Psoas muscle (tissue), 8 donors: ENCODE data around the gene APOB. TPM values are rescaled to one million over a fixed set of nuclear protein-coding genes. Genes with fewer than 3 reads are reported as not detected.

Experiments used
- ATAC-seq, 4 donors: fragments of 200-7000 bp; cut with Tn5 transposase; one replicate each; pipeline ENCODE4 v1.9.1; 2020; ENCODE audit warnings: moderate library complexity in 3 of 4, mild to moderate bottlenecking in 2 of 4
- DNase-seq, 2 donors: peaks; one replicate each; pipeline ENCODE4 v3.0.0-alpha.2; 2020
- H3K27ac ChIP-seq: fragments of 200-600 bp; one replicate; pipeline ENCODE4 v1.8.0; 2022
- H3K27me3 ChIP-seq, 3 donors: fragments of 200-600 bp in 1 of 3; one replicate each; pipeline versions ENCODE4 v1.6.1 to v1.8.0; 2013 to 2022; ENCODE audit warnings: low read length in 2 of 3, mild to moderate bottlenecking in 2 of 3, moderate library complexity in 1 of 3; ENCODE audit not compliant: insufficient read depth in 3 of 3
- H3K36me3 ChIP-seq, 2 donors: fragments of 200-600 bp in 1 of 2; one replicate each; pipeline versions ENCODE4 v1.6.1 to v1.8.0; 2013 to 2022; ENCODE audit warnings: low read depth in 1 of 2, mild to moderate bottlenecking in 1 of 2, moderate library complexity in 1 of 2; ENCODE audit not compliant: insufficient read depth in 1 of 2
- H3K4me1 ChIP-seq: fragments of 200-600 bp; one replicate; pipeline ENCODE4 v1.8.0; 2022
- H3K4me3 ChIP-seq: fragments of 200-600 bp; one replicate; pipeline ENCODE4 v1.8.0; 2022; ENCODE audit warnings: mild to moderate bottlenecking
- H3K9me3 ChIP-seq: fragments of 200-600 bp; one replicate; pipeline ENCODE4 v1.8.0; 2022
- WGBS, 3 donors: extraction: QIAGEN DNeasy Blood & Tissue Kit; methylation state at CpG; one replicate each; pipeline versions ENCODE4 v1.1.6 to v1.1.7; 2013; 5-methylcytosine and 5-hydroxymethylcytosine counted together
- intact Hi-C, 2 donors: fragments of 100-400 bp; cut with DNase I; formaldehyde crosslinking; loops; one replicate each; pipeline versions ENCODE4 v1.11.0 to v1.14.2; 2022
- polyA plus RNA-seq, 3 donors: library from polyadenylated mRNA; stranded (reverse); fragments of 200-250 nt; gene quantifications; one replicate each; pipeline ENCODE4 v1.2.3, GENCODE V29; 2013
- total RNA-seq, 4 donors: library from RNA; stranded (reverse); fragmentation: NEBNext Ultra II Directional in 2 of 4; extraction: Animal tissue kit (Norgen Biotek cat#: 25700) in 2 of 4; gene quantifications; one replicate each; pipeline versions ENCODE4 v1.2.1 to v1.2.4, GENCODE V29; 2021 to 2023
- TF ChIP-seq, protein P1 (sequence below): fragments of 200-600 bp; IDR thresholded peaks from one replicate; pipeline ENCODE4 v1.8.0; 2022; ENCODE audit warnings: antibody characterized with exemption
- donor health status: healthy with polysubstance abuse.
- donor health status: DM: no; HTN: no; CAD: no; lungs with moderate emphysema.
- donor health status: Bipolar disorder and iron deficiency.
- donor health status: healthy.
- donor health status: DM: yes; HTN: yes; CAD: no.
- donor health status: DM: no; HTN: no; CAD: no.
- donor health status: DM: no; HTN: no; CAD: no.
- donor health status: DM: yes; HTN: yes; CAD: no.

APOB gene
- total and polyA plus RNA-seq, 7 donors, result 0.03 to 0.64 (median 0.34) TPM

DNA sequence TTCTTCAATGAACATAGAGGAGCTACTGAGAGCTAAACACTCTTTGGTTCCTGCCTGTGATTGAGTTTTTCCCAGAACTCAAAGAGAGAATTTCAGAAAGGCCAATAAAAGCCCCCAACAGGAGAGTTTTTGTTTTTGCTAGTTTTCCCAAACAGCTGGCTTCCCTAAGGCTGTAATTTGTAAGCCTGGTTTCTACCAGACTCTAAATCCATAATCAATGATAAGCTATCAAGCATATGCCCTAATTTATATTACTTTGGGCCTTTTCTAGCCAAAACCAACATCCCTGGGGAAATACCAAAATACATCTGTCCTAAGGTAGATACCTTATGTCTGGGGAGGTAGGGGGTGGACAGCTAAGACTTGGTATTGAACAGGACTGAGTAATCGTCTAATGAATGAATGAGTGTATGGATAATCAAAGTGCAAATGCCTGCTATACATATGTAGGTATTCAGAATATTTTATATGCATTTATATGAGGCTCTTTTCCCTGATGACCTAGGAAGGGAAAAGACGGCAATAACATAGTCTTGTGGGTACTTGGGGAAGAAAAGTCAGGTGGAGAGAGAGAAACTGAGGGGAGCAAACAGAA lies 26.0 kb upstream of the APOB start:
- H3K4me3 ChIP-seq, result no peak overlapping the region
- no peaks in the 10 kb centered on the region for H3K36me3 ChIP-seq
- TF ChIP-seq, protein P1, sequence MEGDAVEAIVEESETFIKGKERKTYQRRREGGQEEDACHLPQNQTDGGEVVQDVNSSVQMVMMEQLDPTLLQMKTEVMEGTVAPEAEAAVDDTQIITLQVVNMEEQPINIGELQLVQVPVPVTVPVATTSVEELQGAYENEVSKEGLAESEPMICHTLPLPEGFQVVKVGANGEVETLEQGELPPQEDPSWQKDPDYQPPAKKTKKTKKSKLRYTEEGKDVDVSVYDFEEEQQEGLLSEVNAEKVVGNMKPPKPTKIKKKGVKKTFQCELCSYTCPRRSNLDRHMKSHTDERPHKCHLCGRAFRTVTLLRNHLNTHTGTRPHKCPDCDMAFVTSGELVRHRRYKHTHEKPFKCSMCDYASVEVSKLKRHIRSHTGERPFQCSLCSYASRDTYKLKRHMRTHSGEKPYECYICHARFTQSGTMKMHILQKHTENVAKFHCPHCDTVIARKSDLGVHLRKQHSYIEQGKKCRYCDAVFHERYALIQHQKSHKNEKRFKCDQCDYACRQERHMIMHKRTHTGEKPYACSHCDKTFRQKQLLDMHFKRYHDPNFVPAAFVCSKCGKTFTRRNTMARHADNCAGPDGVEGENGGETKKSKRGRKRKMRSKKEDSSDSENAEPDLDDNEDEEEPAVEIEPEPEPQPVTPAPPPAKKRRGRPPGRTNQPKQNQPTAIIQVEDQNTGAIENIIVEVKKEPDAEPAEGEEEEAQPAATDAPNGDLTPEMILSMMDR, result no peak
- H3K27me3 ChIP-seq, result no peaks in the 10 kb centered on the region
- no peaks in the 10 kb centered on the region for H3K4me1 ChIP-seq
- DNase-seq (no peak), ATAC-seq (no peak)
- 50 to 59% (median 53%) methylated on average over 2 of the region's 2 CpGs for WGBS, 3 donors
- intact Hi-C loops, result no loop called here
- no peak overlapping the region for H3K27ac ChIP-seq
- no peaks in the 10 kb centered on the region for H3K9me3 ChIP-seq

DNA sequence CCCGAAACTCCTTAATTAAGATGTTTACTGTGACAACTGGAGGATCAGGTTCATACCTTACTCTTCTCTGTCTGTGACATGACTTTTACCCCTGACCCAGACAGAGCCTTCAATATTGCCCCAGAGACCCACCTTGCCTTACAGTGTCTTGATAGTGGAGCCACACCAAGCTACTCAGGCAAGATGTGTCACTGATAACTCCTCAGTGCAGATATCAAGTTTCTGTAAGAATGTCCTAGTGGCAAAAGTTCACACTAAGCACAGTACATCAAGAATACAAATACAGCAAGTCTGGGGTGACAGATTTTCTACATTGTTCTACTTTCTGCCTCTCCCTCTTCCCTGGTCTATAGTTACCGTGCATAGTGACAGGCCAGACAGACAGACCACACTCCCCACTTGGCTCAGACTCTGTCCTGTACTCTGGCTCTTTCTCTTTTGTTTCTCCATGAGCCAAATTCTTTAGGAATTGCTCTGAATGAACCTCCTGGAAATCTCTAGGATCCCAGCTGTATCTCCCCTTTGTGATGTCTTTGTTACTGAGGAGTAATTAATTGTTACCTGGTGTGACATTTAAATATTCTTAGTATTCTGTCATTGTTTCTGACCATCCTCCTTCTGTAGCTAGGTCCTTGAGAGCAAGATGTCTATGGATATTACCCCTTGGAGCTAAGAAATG lies 24.1 kb upstream of the APOB start:
- Histone ChIP-seq H3K4me1 (no peaks in the 10 kb centered on the region), H3K4me3 (no peak overlapping the region), H3K27me3 (peaks cover 0 to 2% (median 0%) of the 10 kb centered on the region in 3 donors), H3K36me3 (no peaks in the 10 kb centered on the region), H3K27ac (no peak overlapping the region), H3K9me3 (no peaks in the 10 kb centered on the region)
- intact Hi-C loops, result no loop called here
- DNase-seq (no peak), ATAC-seq (no peak)
- 37 to 52% (median 47%) methylated on average over 2 of the region's 2 CpGs for WGBS, 3 donors
- TF ChIP-seq, protein P1, result no peak

DNA sequence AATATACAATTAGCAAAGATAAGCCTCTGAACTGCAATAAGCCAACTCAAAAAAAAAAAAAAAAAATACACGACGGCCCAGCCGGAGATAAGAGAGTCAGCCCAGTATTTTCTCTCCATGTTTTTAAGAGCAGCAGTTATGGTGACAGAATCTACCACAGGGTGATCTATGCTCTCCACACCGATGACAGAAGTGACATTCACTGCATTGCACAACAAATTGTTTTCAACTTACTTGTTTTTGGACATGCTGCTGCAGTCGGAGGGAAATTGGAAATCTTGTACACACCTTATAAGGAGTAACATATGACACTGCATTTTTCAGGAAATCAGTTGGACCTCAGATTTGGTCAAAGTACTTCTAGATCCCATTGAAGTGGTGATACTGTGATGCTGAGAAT lies 23.3 kb upstream of the APOB start:
- ATAC-seq, result no peak
- TF ChIP-seq, protein P1, result no peak
- Histone ChIP-seq H3K4me1 (no peaks in the 10 kb centered on the region), H3K27ac (no peak overlapping the region), H3K9me3 (no peaks in the 10 kb centered on the region), H3K27me3 (peaks cover 0 to 2% (median 0%) of the 10 kb centered on the region in 3 donors), H3K36me3 (no peaks in the 10 kb centered on the region), H3K4me3 (no peak overlapping the region)
- 59 to 63% (median 61%) methylated on average over 5 of the region's 5 CpGs for WGBS, 3 donors
- intact Hi-C loops, result no loop called here
- DNase-seq, result no peak

DNA sequence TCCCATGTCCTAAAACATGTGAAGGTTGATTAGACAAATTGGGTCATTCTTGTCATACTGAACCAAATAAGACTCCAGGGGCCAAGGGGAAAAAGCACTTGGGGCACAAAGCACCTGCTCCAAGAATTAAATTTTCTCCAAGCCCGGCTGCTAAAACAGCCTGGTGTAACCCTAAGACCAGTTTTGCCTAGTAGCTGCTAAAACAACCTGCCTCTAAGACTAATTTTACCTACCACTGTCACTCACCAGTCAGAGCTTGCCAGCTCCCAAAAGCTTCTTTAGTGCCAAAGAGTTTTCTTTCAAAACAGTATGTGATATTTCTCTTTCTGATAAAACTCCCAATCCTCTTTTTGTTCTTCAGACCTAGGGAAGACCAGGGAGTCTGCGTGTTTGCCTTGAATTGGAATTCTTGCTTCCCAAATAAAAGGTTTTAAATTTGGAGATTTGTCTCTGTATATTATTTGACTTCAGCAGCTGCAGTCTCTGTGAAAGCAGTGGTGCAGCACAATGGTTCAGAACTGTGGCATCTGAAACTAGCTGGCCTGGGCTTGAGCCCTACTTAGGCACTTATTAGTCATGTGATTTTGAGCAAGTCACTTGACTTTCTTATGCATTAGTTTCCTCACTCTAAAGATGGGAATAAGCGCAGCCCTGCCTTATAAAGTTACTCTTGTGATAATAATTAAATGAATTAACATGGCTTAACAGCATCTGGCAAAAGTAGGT lies 16.2 kb upstream of the APOB start:
- WGBS, 3 donors, result 78 to 91% (median 87%) methylated on average over 3 of the region's 3 CpGs
- Histone ChIP-seq H3K27ac (no peak overlapping the region), H3K4me1 (no peaks in the 10 kb centered on the region), H3K36me3 (no peaks in the 10 kb centered on the region), H3K27me3 (peaks cover 0 to 2% (median 0%) of the 10 kb centered on the region in 3 donors), H3K4me3 (no peak overlapping the region), H3K9me3 (no peaks in the 10 kb centered on the region)
- DNase-seq (no peak), ATAC-seq (no peak)
- TF ChIP-seq, protein P1, result no peak
- intact Hi-C loops, result no loop called here
